ENCODE results near the gene KDM5A. TPM values are rescaled to one million over a fixed set of nuclear protein-coding genes. Genes with fewer than 3 reads are reported as not detected.

KDM5A gene
- polyA plus RNA-seq, 1 experiment = 26.1 TPM

DNA sequence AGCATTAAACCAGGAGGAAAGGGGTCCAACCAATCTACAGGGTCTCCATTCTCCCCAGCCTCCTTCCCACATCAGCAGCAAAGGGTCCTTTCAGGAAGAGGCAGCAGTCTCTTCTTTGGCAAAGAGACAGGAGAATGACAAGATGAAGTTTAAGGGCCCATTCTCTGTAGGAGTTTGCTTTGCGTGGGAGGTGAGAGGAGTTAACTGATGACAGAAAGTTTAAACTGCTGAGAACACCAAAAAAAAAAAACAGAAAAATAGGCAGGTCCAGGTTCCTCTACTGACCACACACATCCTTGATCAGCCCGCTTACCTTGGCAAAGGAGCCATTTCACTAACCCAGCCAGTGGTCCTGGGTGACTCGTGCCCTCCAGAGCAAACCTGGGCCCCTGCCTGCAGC is 132.2 kb downstream of the KDM5A start:
- ChIA-PET POLR2A (no interaction called here), CTCF (no interaction called here)
- H3K27me3 ChIP-seq (ENCODE audit: control insufficient read depth, insufficient read depth, low read length) = peaks cover 21% of the 10 kb centered on the region
- no peak for DNase-seq (ENCODE audit: low read depth)
- TF ChIP-seq, protein P1, sequence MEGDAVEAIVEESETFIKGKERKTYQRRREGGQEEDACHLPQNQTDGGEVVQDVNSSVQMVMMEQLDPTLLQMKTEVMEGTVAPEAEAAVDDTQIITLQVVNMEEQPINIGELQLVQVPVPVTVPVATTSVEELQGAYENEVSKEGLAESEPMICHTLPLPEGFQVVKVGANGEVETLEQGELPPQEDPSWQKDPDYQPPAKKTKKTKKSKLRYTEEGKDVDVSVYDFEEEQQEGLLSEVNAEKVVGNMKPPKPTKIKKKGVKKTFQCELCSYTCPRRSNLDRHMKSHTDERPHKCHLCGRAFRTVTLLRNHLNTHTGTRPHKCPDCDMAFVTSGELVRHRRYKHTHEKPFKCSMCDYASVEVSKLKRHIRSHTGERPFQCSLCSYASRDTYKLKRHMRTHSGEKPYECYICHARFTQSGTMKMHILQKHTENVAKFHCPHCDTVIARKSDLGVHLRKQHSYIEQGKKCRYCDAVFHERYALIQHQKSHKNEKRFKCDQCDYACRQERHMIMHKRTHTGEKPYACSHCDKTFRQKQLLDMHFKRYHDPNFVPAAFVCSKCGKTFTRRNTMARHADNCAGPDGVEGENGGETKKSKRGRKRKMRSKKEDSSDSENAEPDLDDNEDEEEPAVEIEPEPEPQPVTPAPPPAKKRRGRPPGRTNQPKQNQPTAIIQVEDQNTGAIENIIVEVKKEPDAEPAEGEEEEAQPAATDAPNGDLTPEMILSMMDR (IDR thresholded peaks at IDR 0.05; ENCODE audit: insufficient read depth, low read depth, low read length) = no peak
- no peaks in the 10 kb centered on the region for H3K36me3 ChIP-seq (ENCODE audit: control insufficient read depth, insufficient read depth, low read length)
- no peak overlapping the region for H3K4me3 ChIP-seq (ENCODE audit: low read depth, low read length)

DNA sequence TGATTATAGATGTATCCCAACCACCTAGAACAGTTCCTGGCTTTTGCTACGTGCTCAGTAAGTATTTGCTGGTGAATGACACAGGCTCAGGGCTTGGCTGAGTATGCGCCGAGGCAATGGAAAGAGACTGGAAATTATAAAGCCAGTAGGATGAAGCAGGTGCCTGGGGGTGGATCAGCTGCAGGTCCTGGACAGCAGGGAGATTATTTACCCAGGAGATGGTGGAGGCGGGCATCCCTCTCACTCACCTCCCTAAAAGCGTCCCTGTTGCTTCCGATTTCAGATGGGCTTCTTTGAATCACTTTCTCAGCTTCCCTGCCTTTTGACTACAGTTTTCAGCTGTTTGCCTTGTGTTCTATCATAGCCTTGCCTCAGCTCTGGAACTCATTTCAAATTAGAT is 132.9 kb downstream of the KDM5A start:
- Histone ChIP-seq H3K36me3 (ENCODE audit: control insufficient read depth, insufficient read depth, low read length) (no peaks in the 10 kb centered on the region), H3K4me3 (ENCODE audit: low read depth, low read length) (no peak overlapping the region), H3K27me3 (ENCODE audit: control insufficient read depth, insufficient read depth, low read length) (peaks cover 21% of the 10 kb centered on the region)
- DNase-seq (ENCODE audit: low read depth) = no peak
- ChIA-PET CTCF (no interaction called here), POLR2A (no interaction called here)
- TF ChIP-seq, protein P1 (IDR thresholded peaks at IDR 0.05; ENCODE audit: insufficient read depth, low read depth, low read length) = no peak

DNA sequence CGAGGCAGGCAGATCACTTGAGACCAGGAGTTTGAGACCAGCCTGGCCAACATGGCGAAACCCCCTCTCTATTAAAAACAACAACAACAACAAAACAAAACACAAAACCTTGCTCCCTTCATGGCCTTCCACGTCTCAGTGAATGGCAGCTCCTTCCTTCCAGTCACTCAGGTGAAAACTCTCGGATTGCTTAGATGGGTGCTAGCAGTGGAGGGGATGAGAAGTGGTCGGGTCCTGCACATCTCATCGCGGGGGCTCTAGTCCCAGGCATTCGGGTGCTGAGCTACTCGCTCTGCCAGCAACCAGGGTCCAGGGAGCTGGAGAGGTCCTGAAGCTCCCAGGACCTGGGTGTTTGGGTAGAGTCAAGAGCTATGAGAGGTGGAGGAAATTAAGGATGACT is 134.2 kb downstream of the KDM5A start:
- TF ChIP-seq, protein P1 (IDR thresholded peaks at IDR 0.05; ENCODE audit: insufficient read depth, low read depth, low read length) = no peak
- H3K4me3 ChIP-seq (ENCODE audit: low read depth, low read length) = no peak overlapping the region
- ChIA-PET POLR2A (no interaction called here), CTCF (no interaction called here)
- H3K27me3 ChIP-seq (ENCODE audit: control insufficient read depth, insufficient read depth, low read length) = peaks cover 19% of the 10 kb centered on the region
- no peak for DNase-seq (ENCODE audit: low read depth)
- no peaks in the 10 kb centered on the region for H3K36me3 ChIP-seq (ENCODE audit: control insufficient read depth, insufficient read depth, low read length)

DNA sequence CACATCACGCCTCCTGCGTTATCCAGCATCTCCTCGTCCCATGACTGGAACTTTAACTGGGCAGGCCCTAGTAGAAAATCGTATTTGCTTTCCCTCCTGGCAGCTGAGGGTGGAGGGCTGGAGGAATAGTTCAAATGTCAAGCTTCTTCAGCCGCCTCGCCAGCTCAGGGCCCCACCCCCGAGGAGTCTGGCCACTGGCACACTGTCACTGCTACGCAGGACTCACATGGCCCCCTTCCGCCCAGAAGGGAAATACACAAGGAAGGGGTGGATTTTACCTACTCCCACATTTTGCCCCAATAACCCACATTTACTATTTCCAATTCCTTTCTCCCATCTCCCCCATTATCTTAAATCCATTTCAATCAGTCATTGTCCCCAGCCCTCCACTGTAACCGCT is 135.1 kb downstream of the KDM5A start:
- ChIA-PET POLR2A (no interaction called here), CTCF (no interaction called here)
- no peak for DNase-seq (ENCODE audit: low read depth)

DNA sequence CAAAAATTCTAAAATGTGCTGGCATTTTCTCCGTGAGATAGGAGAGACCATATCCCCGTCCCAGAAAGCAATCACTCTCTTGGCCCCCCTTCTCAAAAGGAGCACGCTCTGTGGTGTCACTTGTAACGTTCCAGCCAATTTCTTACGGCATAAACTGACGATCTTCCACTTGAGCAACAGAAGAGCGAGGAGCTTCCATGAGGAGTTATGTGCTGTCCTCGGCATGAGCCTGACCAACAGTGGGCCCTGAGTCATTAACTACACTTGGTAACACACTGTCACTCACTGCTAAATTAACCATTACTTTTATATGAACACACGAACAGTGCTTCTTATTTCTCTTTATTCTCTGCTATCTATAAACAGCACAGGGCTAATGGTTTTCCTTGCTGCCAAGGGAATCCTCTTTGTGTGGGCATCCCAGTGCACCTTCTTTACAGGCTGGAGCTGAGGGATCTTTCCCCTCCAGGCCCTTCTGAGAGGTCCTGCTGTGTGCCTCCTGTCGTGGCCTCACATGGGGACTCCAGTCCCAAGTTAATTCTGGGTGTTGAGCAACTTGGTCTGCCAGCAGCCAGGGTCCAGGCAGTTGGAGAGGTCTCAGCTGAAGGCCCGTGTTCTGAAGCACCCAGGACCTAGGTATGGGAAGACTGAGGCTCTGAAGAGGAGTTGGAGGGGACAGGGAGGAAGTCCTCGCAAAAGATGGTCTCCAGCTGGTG is 135.8 kb downstream of the KDM5A start:
- no peak overlapping the region for H3K4me3 ChIP-seq (ENCODE audit: low read depth, low read length)
- TF ChIP-seq, protein P1 (IDR thresholded peaks at IDR 0.05; ENCODE audit: insufficient read depth, low read depth, low read length) = no peak
- no peak for DNase-seq (ENCODE audit: low read depth)
- POLR2A ChIA-PET = no interaction called here
- CTCF ChIA-PET = no interaction called here
- no peaks in the 10 kb centered on the region for H3K36me3 ChIP-seq (ENCODE audit: control insufficient read depth, insufficient read depth, low read length)
- H3K27me3 ChIP-seq (ENCODE audit: control insufficient read depth, insufficient read depth, low read length) = peaks cover 17% of the 10 kb centered on the region

More for the DNA sequence above, 135.1 kb downstream of the KDM5A start:
- no peak overlapping the region for H3K4me3 ChIP-seq (ENCODE audit: low read depth, low read length)
- H3K27me3 ChIP-seq (ENCODE audit: control insufficient read depth, insufficient read depth, low read length) = peaks cover 19% of the 10 kb centered on the region
- H3K36me3 ChIP-seq (ENCODE audit: control insufficient read depth, insufficient read depth, low read length) = no peaks in the 10 kb centered on the region
- TF ChIP-seq, protein P1 (IDR thresholded peaks at IDR 0.05; ENCODE audit: insufficient read depth, low read depth, low read length) = no peak

Data from BJ (cell line).